NCI-H774 (cell line): ENCODE data around the gene TXK.
"Not testable (repeated sequence)": the region's sequence is repeated elsewhere in the genome, so short reads cannot be mapped to it uniquely, and the experiment has no call there.

Experiments
- DNase-seq: peaks from one replicate; lab custom pipeline; 2025; lab: John Stamatoyannopoulos, UW

Gene TXK

GRCh38 chr4:48134081-48134480 lies at the start of gene TXK:
TXK (minus strand) TSS chr4:48134250; CDS start chr4:48134170, 80 bp downstream.
- no peak for DNase-seq

- DNase-seq = no peak
These were observed 46.2 kb upstream of the TXK start for GRCh38 chr4:48180234-48180633.

- peak; percentile 86 for DNase-seq
These were observed 44.9 kb upstream of the TXK start for GRCh38 chr4:48178931-48179330.

- no peak for DNase-seq
These were observed 41.8 kb upstream of the TXK start for GRCh38 chr4:48175806-48176205.

- DNase-seq = no peak
These were observed 41.3 kb upstream of the TXK start for GRCh38 chr4:48175328-48175727.

GRCh38 chr4:48173056-48173991 lies 39.3 kb upstream of the TXK start:
- no peak for DNase-seq

GRCh38 chr4:48172651-48173050 lies 38.6 kb upstream of the TXK start:
- DNase-seq = no peak

GRCh38 chr4:48169636-48170035 lies 35.6 kb upstream of the TXK start:
- no peak for DNase-seq

GRCh38 chr4:48167538-48168263 lies 33.7 kb upstream of the TXK start:
- no peak for DNase-seq

GRCh38 chr4:48164561-48164960 lies 30.5 kb upstream of the TXK start:
- DNase-seq = not testable (repeated sequence)

GRCh38 chr4:48163746-48164145 lies 29.7 kb upstream of the TXK start:
- no peak for DNase-seq

- no peak for DNase-seq
These were observed 28.1 kb upstream of the TXK start for GRCh38 chr4:48162162-48162561.

GRCh38 chr4:48157271-48157670 lies 23.2 kb upstream of the TXK start:
- DNase-seq = no peak

GRCh38 chr4:48156423-48156822 lies 22.4 kb upstream of the TXK start:
- DNase-seq = no peak

GRCh38 chr4:48153791-48154550 lies 19.9 kb upstream of the TXK start:
- no peak for DNase-seq

- DNase-seq = no peak
These were observed 18.2 kb upstream of the TXK start for GRCh38 chr4:48152259-48152658.

- DNase-seq = no peak
These were observed 15.8 kb upstream of the TXK start for GRCh38 chr4:48149827-48150370.

- DNase-seq = no peak
These were observed 13.6 kb upstream of the TXK start for GRCh38 chr4:48147621-48148020.

- peak; percentile 16 for DNase-seq
These were observed 7.0 kb upstream of the TXK start for GRCh38 chr4:48141048-48141447.

GRCh38 chr4:48139691-48140090 lies 5.6 kb upstream of the TXK start:
- DNase-seq = no peak

- DNase-seq = no peak
These were observed 4.9 kb upstream of the TXK start for GRCh38 chr4:48138936-48139335.

GRCh38 chr4:48138511-48138910 lies 4.5 kb upstream of the TXK start:
- DNase-seq = no peak
